Spleen (tissue), 11 donors: ENCODE results near the gene COL9A1. TPM values are rescaled to one million over a fixed set of nuclear protein-coding genes. Genes with fewer than 3 reads are reported as not detected.

ENCODE experiments used
- DNase-seq: peaks from one replicate; pipeline ENCODE4 v3.0.0-alpha.2; 2020
- H3K27ac ChIP-seq, 8 donors: fragments of 200-600 bp; sonication (generic) in 7 of 8; 1 replicate in 4 of 8; 2 replicates in 4 of 8; pipeline versions ENCODE4 v1.5.0 to v1.8.0; 2016 to 2021; ENCODE audit warnings: inconsistent platforms in 4 of 8, mild to moderate bottlenecking in 4 of 8, moderate library complexity in 1 of 8
- H3K27me3 ChIP-seq, 7 donors: fragments of 200-600 bp; sonication (generic) in 6 of 7; replicated peaks in 1 of 7; 1 replicate in 4 of 7; 2 replicates in 3 of 7; pipeline versions ENCODE4 v1.5.0 to v1.8.0; 2016 to 2021; ENCODE audit warnings: inconsistent platforms in 3 of 7, mild to moderate bottlenecking in 1 of 7
- H3K36me3 ChIP-seq, 6 donors: fragments of 200-600 bp; sonication (generic) in 5 of 6; 1 replicate in 4 of 6; 2 replicates in 2 of 6; pipeline versions ENCODE4 v1.5.0 to v1.8.0; 2016 to 2021; ENCODE audit warnings: inconsistent platforms in 2 of 6
- H3K4me1 ChIP-seq, 6 donors: fragments of 200-600 bp; sonication (generic) in 5 of 6; 1 replicate in 3 of 6; 2 replicates in 3 of 6; pipeline versions ENCODE4 v1.5.0 to v1.8.0; 2016 to 2021; ENCODE audit warnings: inconsistent platforms in 3 of 6
- H3K4me3 ChIP-seq, 8 donors: fragments of 200-600 bp; sonication (generic) in 7 of 8; 1 replicate in 4 of 8; 2 replicates in 4 of 8; pipeline versions ENCODE4 v1.5.0 to v1.8.0; 2016 to 2021; ENCODE audit warnings: inconsistent platforms in 4 of 8, mild to moderate bottlenecking in 4 of 8, moderate library complexity in 2 of 8
- H3K9me3 ChIP-seq, 8 donors: fragments of 200-600 bp; sonication (generic) in 7 of 8; 1 replicate in 4 of 8; 2 replicates in 4 of 8; pipeline versions ENCODE4 v1.5.0 to v1.8.0; 2016 to 2021; ENCODE audit warnings: inconsistent platforms in 4 of 8
- POLR2A ChIP-seq, 3 donors: fragments of 450-650 bp; IDR thresholded peaks; one replicate each; pipeline ENCODE4 v1.5.1; 2017; ENCODE audit warnings: antibody characterized with exemption in 3 of 3, mild to moderate bottlenecking in 1 of 3
- POLR2AphosphoS5 ChIP-seq, 3 donors: sonication (generic); formaldehyde crosslinking; IDR thresholded peaks; one replicate each; pipeline ENCODE4 v1.5.1; 2017; ENCODE audit warnings: antibody characterized with exemption in 3 of 3
- WGBS, 5 donors: extraction: QIAGEN DNeasy Blood & Tissue Kit in 3 of 5; methylation state at CpG; one replicate each; pipeline versions ENCODE4 v1.1.5 to v1.1.7; 2013 to 2018; 5-methylcytosine and 5-hydroxymethylcytosine counted together
- intact Hi-C: fragments of 100-400 bp; cut with DNase I; formaldehyde crosslinking; loops from one replicate; pipeline ENCODE4 v1.15.0; 2023; ENCODE audit warnings: low total_unique reads
- polyA plus RNA-seq, 3 donors: library from polyadenylated mRNA; stranded (reverse); fragments of 200-250 nt; gene quantifications; one replicate each; pipeline ENCODE4 v1.2.1, GENCODE V29; 2013
- total RNA-seq, 7 donors: library from RNA; depleted of rRNA in 3 of 7; stranded (reverse); fragments of >200 nt in 3 of 7; fragmentation: NEBNext Ultra II Directional in 4 of 7; extraction: Animal tissue kit (Norgen Biotek cat#: 25700) in 4 of 7; gene quantifications; one replicate each; pipeline versions ENCODE4 v1.1.0 to v1.2.1, GENCODE V29; 2016 to 2021
- TF ChIP-seq, protein P1 (sequence below), 11 experiments: fragments of 200-600 bp in 7 of 11; fragments of 450-650 bp in 4 of 11; sonication (generic) in 4 of 11; IDR thresholded peaks in 8 of 11; conservative IDR thresholded peaks in 3 of 11; 1 replicate in 7 of 11; 2 replicates in 4 of 11; pipeline versions ENCODE4 v1.4.0 to v1.8.0; 2016 to 2021; ENCODE audit warnings: antibody characterized with exemption in 11 of 11, inconsistent platforms in 4 of 11, mild to moderate bottlenecking in 1 of 11
- donor health status: healthy with polysubstance abuse.
- donor health status: DM: no; HTN: no; CAD: no; lungs with moderate emphysema.
- donor health status: DM: no; HTN: no; CAD: no.
- donor health status: Bipolar disorder and iron deficiency.
- donor health status: healthy.
- donor health status: DM: no; HTN: no; CAD: no.
- donor health status: DM: yes; HTN: yes; CAD: no.

COL9A1 gene
- total and polyA plus RNA-seq, 10 donors: 0.06 to 0.07 (median 0.06) TPM; not detected in 7

GRCh38 chr6:70180901-70181599 is 121.8 kb downstream of the COL9A1 start:
- no peaks in the 10 kb centered on the region for H3K4me1 ChIP-seq
- H3K4me3 ChIP-seq: no peak overlapping the region
- H3K36me3 ChIP-seq: peaks cover 0 to 32% (median 0%) of the 10 kb centered on the region in 6 donors
- H3K27ac ChIP-seq: no peak overlapping the region
- 36 to 59% (median 44%) methylated on average over 1 of the region's 1 CpG for WGBS, 5 donors
- peaks cover 0 to 6% (median 0%) of the 10 kb centered on the region in 8 donors for H3K9me3 ChIP-seq
- intact Hi-C loops: no loop called here
- DNase-seq: no peak
- TF ChIP-seq, protein P1, sequence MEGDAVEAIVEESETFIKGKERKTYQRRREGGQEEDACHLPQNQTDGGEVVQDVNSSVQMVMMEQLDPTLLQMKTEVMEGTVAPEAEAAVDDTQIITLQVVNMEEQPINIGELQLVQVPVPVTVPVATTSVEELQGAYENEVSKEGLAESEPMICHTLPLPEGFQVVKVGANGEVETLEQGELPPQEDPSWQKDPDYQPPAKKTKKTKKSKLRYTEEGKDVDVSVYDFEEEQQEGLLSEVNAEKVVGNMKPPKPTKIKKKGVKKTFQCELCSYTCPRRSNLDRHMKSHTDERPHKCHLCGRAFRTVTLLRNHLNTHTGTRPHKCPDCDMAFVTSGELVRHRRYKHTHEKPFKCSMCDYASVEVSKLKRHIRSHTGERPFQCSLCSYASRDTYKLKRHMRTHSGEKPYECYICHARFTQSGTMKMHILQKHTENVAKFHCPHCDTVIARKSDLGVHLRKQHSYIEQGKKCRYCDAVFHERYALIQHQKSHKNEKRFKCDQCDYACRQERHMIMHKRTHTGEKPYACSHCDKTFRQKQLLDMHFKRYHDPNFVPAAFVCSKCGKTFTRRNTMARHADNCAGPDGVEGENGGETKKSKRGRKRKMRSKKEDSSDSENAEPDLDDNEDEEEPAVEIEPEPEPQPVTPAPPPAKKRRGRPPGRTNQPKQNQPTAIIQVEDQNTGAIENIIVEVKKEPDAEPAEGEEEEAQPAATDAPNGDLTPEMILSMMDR (IDR thresholded peaks at IDR 0.05 in 8 of 11, conservative IDR thresholded peaks at IDR 0.05 in 3 of 11): no peak
- TF ChIP-seq POLR2AphosphoS5 (IDR thresholded peaks at IDR 0.05): no peak
- no peak for TF ChIP-seq POLR2A (IDR thresholded peaks at IDR 0.05)
- no peaks in the 10 kb centered on the region for H3K27me3 ChIP-seq

- intact Hi-C loops: no loop called here
- H3K36me3 ChIP-seq: peaks cover 0 to 32% (median 0%) of the 10 kb centered on the region in 6 donors
- 85 to 100% (median 90%) methylated on average over 2 of the region's 2 CpGs for WGBS, 5 donors
- peaks cover 0 to 6% (median 0%) of the 10 kb centered on the region in 8 donors for H3K9me3 ChIP-seq
- H3K4me3 ChIP-seq: no peak overlapping the region
- H3K27ac ChIP-seq: no peak overlapping the region
- H3K27me3 ChIP-seq: no peaks in the 10 kb centered on the region
- no peak for DNase-seq
- no peaks in the 10 kb centered on the region for H3K4me1 ChIP-seq
- TF ChIP-seq POLR2AphosphoS5 (IDR thresholded peaks at IDR 0.05) (no peak), POLR2A (IDR thresholded peaks at IDR 0.05) (no peak)
- TF ChIP-seq, protein P1 (IDR thresholded peaks at IDR 0.05 in 8 of 11, conservative IDR thresholded peaks at IDR 0.05 in 3 of 11): no peak
These were observed 122.5 kb downstream of the COL9A1 start for GRCh38 chr6:70180183-70180900.

- DNase-seq: no peak
- no peak overlapping the region for H3K4me3 ChIP-seq
- 77 to 88% (median 81%) methylated on average over 3 of the region's 3 CpGs for WGBS, 5 donors
- intact Hi-C loops: no loop called here
- H3K36me3 ChIP-seq: peaks cover 0 to 32% (median 0%) of the 10 kb centered on the region in 6 donors
- peaks cover 0 to 6% (median 0%) of the 10 kb centered on the region in 8 donors for H3K9me3 ChIP-seq
- H3K27me3 ChIP-seq: no peaks in the 10 kb centered on the region
- TF ChIP-seq, protein P1 (IDR thresholded peaks at IDR 0.05 in 8 of 11, conservative IDR thresholded peaks at IDR 0.05 in 3 of 11): no peak
- no peak for TF ChIP-seq POLR2AphosphoS5 (IDR thresholded peaks at IDR 0.05)
- TF ChIP-seq POLR2A (IDR thresholded peaks at IDR 0.05): no peak
- no peak overlapping the region for H3K27ac ChIP-seq
- no peaks in the 10 kb centered on the region for H3K4me1 ChIP-seq
These were observed 125.9 kb downstream of the COL9A1 start for GRCh38 chr6:70176842-70177550.
